Erythroblast (primary cell): ENCODE results near the gene POLR3A.

Experiments
- GATA1 ChIP-seq: IDR thresholded peaks from 2 replicates; pipeline ENCODE4 v1.6.1; 2011; ENCODE audit warnings: low read depth, mild to moderate bottlenecking, control low read depth, low read length, moderate library complexity
- POLR2A ChIP-seq: IDR thresholded peaks from 2 replicates; pipeline ENCODE4 v1.6.1; 2011; ENCODE audit warnings: mild to moderate bottlenecking, low read length

DNA sequence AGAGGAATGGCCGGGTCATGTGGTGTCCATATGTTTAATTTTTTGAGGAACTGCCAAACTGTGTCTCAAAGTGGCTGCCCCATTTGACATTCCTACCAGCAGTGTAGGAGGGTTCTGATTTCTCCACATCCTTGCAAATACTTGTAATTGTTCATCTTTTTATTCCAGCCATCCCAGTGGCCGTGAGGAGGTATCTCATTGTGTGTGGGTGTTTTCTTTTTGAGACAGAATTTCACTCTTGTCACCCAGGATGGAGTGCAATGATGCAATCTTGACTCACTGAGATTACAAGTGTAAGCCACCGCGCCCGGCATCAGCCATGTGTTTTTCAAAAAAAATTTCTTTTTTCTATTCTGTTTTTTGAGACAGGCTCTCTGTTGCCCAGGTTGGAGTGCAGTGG is 64.0 kb downstream of the POLR3A start:
- no peak for TF ChIP-seq POLR2A
- no peak for TF ChIP-seq GATA1
